HG02610 (cell line): Measurements from ENCODE around the gene APOA4.
"Not testable (repeated sequence)": the region's sequence is repeated elsewhere in the genome, so short reads cannot be mapped to it uniquely, and the experiment has no call there.

Experiments used
- ATAC-seq: cut with Tn5 transposase; IDR thresholded peaks from one replicate; pipeline ENCODE4 v1.9.1; 2021; ENCODE audit warnings: mild to moderate bottlenecking, moderate library complexity; ENCODE audit not compliant: unreplicated experiment

The APOA4 gene

GRCh38 chr11:116849060-116849459, 26.0 kb upstream of the APOA4 start:
- no peak for ATAC-seq

GRCh38 chr11:116847612-116848011, 24.5 kb upstream of the APOA4 start:
- ATAC-seq: no peak

- ATAC-seq: no peak
These were observed 21.6 kb upstream of the APOA4 start for GRCh38 chr11:116844722-116845121.

GRCh38 chr11:116843661-116844060, 20.6 kb upstream of the APOA4 start:
- no peak for ATAC-seq

GRCh38 chr11:116842909-116843308, 19.8 kb upstream of the APOA4 start:
- no peak for ATAC-seq

GRCh38 chr11:116842117-116842516, 19.0 kb upstream of the APOA4 start:
- ATAC-seq: no peak

GRCh38 chr11:116840746-116841296, 17.7 kb upstream of the APOA4 start:
- ATAC-seq: no peak

GRCh38 chr11:116840224-116840745, 17.2 kb upstream of the APOA4 start:
- ATAC-seq: no peak

- no peak for ATAC-seq
These were observed 15.4 kb upstream of the APOA4 start for GRCh38 chr11:116838321-116839084.

- ATAC-seq: no peak
These were observed 14.4 kb upstream of the APOA4 start, which contains the start of gene APOA1 for GRCh38 chr11:116837231-116838091. Gene APOA1 (minus strand): TSS chr11:116837622. CDS start chr11:116837387, 235 bp downstream.

- no peak for ATAC-seq
These were observed 13.5 kb upstream of the APOA4 start for GRCh38 chr11:116836632-116836991.

- peak; percentile 71 for ATAC-seq
These were observed 12.9 kb upstream of the APOA4 start for GRCh38 chr11:116835791-116836631.

GRCh38 chr11:116835042-116835772, 12.1 kb upstream of the APOA4 start:
- ATAC-seq: no peak

GRCh38 chr11:116834535-116835041, 11.5 kb upstream of the APOA4 start:
- ATAC-seq: not testable (repeated sequence)

GRCh38 chr11:116833816-116834534, 10.9 kb upstream of the APOA4 start:
- ATAC-seq: no peak

GRCh38 chr11:116833491-116833815, 10.3 kb upstream of the APOA4 start:
- no peak for ATAC-seq

GRCh38 chr11:116832350-116833290, 9.5 kb upstream of the APOA4 start:
- ATAC-seq: no peak

GRCh38 chr11:116831790-116832349, 8.8 kb upstream of the APOA4 start:
- ATAC-seq: no peak
